ENCODE data around the gene IL5. TPM values are rescaled to one million over a fixed set of nuclear protein-coding genes. Genes with fewer than 3 reads are reported as not detected.

The IL5 gene
- total and polyA plus RNA-seq, 9 donors: not detected

DNA sequence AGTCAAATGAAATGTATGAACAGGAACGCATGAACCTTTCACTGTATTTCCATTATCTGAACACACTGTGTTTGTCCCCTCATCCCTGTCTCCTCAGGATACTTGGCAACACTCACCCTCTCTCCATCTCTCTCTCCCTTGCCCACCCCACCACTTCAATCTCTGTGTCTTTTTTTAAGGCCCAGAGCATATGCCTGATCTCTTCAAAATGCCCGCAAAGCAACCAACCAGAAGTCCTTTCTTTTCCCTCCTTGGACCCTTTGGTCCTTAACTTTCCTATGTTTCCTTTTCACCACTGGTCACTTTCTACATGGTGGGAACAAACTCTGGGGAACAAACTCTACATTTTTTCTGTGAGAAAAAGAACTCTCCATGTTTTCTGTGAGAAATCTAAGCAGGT, 49.5 kb downstream of the IL5 start:
- Histone ChIP-seq H3K27me3 (no peaks in the 10 kb centered on the region), H3K9me3 (no peaks in the 10 kb centered on the region), H3K27ac (peak overlapping the region in 1 of 2 donors; percentile 88), H3K36me3 (no peaks in the 10 kb centered on the region), H3K4me3 (no peak overlapping the region), H3K4me1 (ENCODE audit: insufficient read depth) (peaks cover 17% of the 10 kb centered on the region)
- peak in 1 of 5 donors; percentile 2 for DNase-seq
- intact Hi-C loops (cut with DNase I): loop anchor here in 3 of 4 donors (5.0 to 10.0 kb wide), 3 partner anchors 72 to 859 kb away; partner anchors contain the start of gene RAPGEF6 (in 1 of the 3)
- TF ChIP-seq, protein P1, sequence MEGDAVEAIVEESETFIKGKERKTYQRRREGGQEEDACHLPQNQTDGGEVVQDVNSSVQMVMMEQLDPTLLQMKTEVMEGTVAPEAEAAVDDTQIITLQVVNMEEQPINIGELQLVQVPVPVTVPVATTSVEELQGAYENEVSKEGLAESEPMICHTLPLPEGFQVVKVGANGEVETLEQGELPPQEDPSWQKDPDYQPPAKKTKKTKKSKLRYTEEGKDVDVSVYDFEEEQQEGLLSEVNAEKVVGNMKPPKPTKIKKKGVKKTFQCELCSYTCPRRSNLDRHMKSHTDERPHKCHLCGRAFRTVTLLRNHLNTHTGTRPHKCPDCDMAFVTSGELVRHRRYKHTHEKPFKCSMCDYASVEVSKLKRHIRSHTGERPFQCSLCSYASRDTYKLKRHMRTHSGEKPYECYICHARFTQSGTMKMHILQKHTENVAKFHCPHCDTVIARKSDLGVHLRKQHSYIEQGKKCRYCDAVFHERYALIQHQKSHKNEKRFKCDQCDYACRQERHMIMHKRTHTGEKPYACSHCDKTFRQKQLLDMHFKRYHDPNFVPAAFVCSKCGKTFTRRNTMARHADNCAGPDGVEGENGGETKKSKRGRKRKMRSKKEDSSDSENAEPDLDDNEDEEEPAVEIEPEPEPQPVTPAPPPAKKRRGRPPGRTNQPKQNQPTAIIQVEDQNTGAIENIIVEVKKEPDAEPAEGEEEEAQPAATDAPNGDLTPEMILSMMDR (IDR thresholded peaks at IDR 0.05): no peak
- TF ChIP-seq POLR2A (IDR thresholded peaks at IDR 0.05) (no peak), EP300 (IDR thresholded peaks at IDR 0.05) (no peak)
- WGBS, 3 donors: 96 to 99% (median 98%) methylated on average over 2 of the region's 2 CpGs

DNA sequence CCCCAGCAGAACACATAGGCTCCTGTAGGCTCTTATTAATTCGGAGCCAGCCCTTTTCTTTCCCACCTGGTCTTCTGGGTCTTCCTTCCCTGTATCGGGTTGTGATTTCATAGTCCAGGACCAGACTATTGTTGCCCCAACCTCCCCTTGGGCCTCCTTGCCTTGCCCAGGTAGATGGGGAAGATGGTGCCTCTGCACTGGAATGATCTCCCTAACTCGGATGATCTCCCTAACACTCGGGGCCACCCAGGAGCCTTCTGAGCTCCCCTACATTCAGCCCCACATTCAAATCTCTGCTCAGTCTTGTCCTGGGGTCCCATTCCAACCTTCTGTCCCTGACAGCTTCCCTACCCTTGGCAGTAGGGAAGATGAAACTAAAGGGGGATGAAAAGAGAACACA, 50.1 kb downstream of the IL5 start:
- Histone ChIP-seq H3K27ac (peak overlapping the region in 1 of 2 donors; percentile 88), H3K36me3 (no peaks in the 10 kb centered on the region), H3K27me3 (no peaks in the 10 kb centered on the region), H3K4me3 (no peak overlapping the region), H3K9me3 (no peaks in the 10 kb centered on the region), H3K4me1 (ENCODE audit: insufficient read depth) (peaks cover 20% of the 10 kb centered on the region)
- 94 to 97% (median 95%) methylated on average over 4 of the region's 4 CpGs for WGBS, 3 donors
- TF ChIP-seq, protein P1 (IDR thresholded peaks at IDR 0.05): no peak
- peak in 2 of 5 donors; percentile 7 to 8 for DNase-seq
- intact Hi-C loops (cut with DNase I): loop anchor here in 3 of 4 donors (5.0 to 10.0 kb wide), 3 partner anchors 71 to 858 kb away; partner anchors contain the start of gene RAPGEF6 (in 1 of the 3)

DNA sequence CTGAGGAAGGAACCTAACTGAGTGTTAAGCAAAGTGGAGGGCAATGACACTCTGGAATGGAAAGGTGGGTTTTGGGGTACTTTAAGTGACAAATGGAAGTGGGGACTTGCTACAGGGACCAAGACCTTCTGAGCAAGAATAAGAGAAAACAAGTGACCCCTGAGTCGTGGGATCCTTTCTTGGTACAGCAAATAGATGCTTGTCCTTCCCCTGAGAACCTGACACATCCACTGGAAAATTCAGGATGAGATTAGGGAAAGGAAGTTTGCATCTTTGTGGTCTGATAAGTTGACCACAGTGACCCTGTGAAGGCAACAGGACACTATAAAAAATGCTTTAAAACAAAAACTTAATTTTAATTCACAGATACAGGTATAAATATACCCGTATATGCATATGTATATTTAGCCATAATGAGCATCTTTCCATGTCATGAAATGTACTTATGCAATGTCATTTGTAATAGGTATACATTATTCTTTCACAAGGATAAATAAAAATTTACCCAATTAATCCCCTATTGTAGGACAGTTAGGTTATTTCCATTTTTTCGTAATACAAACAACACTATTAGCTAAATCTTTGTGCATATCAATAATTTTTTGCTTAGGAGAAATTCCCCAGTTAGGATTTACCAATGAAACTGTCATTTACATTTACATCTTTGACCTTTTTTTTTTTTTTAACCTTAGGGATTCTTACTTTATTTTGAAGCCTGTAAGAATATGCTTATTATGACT, 50.8 kb downstream of the IL5 start:
- H3K4me1 ChIP-seq (ENCODE audit: insufficient read depth): peaks cover 17% of the 10 kb centered on the region
- peak overlapping the region in 1 of 2 donors; percentile 88 for H3K27ac ChIP-seq
- no peaks in the 10 kb centered on the region for H3K9me3 ChIP-seq
- DNase-seq: peak in 1 of 5 donors; percentile 8
- no peaks in the 10 kb centered on the region for H3K27me3 ChIP-seq
- H3K36me3 ChIP-seq: no peaks in the 10 kb centered on the region
- WGBS, 3 donors: 68 to 85% (median 80%) methylated on average over 3 of the region's 3 CpGs
- TF ChIP-seq, protein P1 (IDR thresholded peaks at IDR 0.05): no peak
- intact Hi-C loops (cut with DNase I): loop anchor here in 3 of 4 donors (5.0 to 10.0 kb wide), 3 partner anchors 70 to 858 kb away; partner anchors contain the start of gene RAPGEF6 (in 1 of the 3)
- no peak overlapping the region for H3K4me3 ChIP-seq

Other genes starting within 250 kb of the IL5 start
- gene SLC22A4, start 249.1 kb downstream of the IL5 start, total RNA-seq: 1 to 10 TPM in 6 of 7 donors, under 1 TPM in 1; 0.72 to 7.7 (median 3.0) TPM
- 1 to 10 TPM; 1.1 to 1.7 TPM for gene SLC22A4, start 249.1 kb downstream of the IL5 start, polyA plus RNA-seq
- 10 to 100 TPM in 6 of 7 donors, 1 to 10 TPM in 1; 8.7 to 37.5 (median 10.6) TPM for gene SLC22A5, start 173.8 kb downstream of the IL5 start, total RNA-seq
- 10 to 100 TPM in 1 of 2 donors, 1 to 10 TPM in 1; 5.2 to 10.4 TPM for gene SLC22A5, start 173.8 kb downstream of the IL5 start, polyA plus RNA-seq
- gene IRF1, start 52.7 kb downstream of the IL5 start, total RNA-seq: 100 to 1,000 TPM in 1 of 7 donors, 10 to 100 TPM in 6; 17.3 to 126 (median 31.1) TPM
- 10 to 100 TPM; 23.1 to 26.7 TPM for gene IRF1, start 52.7 kb downstream of the IL5 start, polyA plus RNA-seq
- 10 to 100 TPM; 23.7 to 41.5 (median 36.4) TPM for gene RAD50, start 13.5 kb upstream of the IL5 start, total RNA-seq
- 10 to 100 TPM in 1 of 2 donors, 1 to 10 TPM in 1; 9.4 to 21.1 TPM for gene RAD50, start 13.5 kb upstream of the IL5 start, polyA plus RNA-seq
- gene IL13, start 114.7 kb upstream of the IL5 start, total RNA-seq: not detected
- not detected for gene IL13, start 114.7 kb upstream of the IL5 start, polyA plus RNA-seq
- gene IL4, start 130.5 kb upstream of the IL5 start, total RNA-seq: not detected
- not detected for gene IL4, start 130.5 kb upstream of the IL5 start, polyA plus RNA-seq
- 10 to 100 TPM in 4 of 7 donors, 1 to 10 TPM in 3; 8.0 to 13.0 (median 11.3) TPM for gene KIF3A, start 194.0 kb upstream of the IL5 start, total RNA-seq
- 1 to 10 TPM; 4.2 to 9.0 TPM for gene KIF3A, start 194.0 kb upstream of the IL5 start, polyA plus RNA-seq
- gene CCNI2, start 203.9 kb upstream of the IL5 start, total RNA-seq: 1 to 10 TPM in 1 of 7 donors, under 1 TPM in 1, not detected in 5; 0.10 to 1.4 TPM
- gene CCNI2, start 203.9 kb upstream of the IL5 start, polyA plus RNA-seq: under 1 TPM; 0.32 to 0.67 TPM
- gene SEPTIN8, start 233.7 kb upstream of the IL5 start, total RNA-seq: 10 to 100 TPM; 18.7 to 54.5 (median 40.3) TPM
- 10 to 100 TPM; 23.5 to 36.8 TPM for gene SEPTIN8, start 233.7 kb upstream of the IL5 start, polyA plus RNA-seq